Stimulated activated CD4-positive, alpha-beta T cell treated with anti-CD3 and anti-CD28 coated beads, Interleukin-2, amount 100 ng/mL, for 24 hours (primary cell): ENCODE measurements around the gene KRT75.

ENCODE experiments used
- DNase-seq, 2 donors: peaks; one replicate each; pipeline ENCODE4 v3.0.0-alpha.2; 2020

The KRT75 gene

DNA sequence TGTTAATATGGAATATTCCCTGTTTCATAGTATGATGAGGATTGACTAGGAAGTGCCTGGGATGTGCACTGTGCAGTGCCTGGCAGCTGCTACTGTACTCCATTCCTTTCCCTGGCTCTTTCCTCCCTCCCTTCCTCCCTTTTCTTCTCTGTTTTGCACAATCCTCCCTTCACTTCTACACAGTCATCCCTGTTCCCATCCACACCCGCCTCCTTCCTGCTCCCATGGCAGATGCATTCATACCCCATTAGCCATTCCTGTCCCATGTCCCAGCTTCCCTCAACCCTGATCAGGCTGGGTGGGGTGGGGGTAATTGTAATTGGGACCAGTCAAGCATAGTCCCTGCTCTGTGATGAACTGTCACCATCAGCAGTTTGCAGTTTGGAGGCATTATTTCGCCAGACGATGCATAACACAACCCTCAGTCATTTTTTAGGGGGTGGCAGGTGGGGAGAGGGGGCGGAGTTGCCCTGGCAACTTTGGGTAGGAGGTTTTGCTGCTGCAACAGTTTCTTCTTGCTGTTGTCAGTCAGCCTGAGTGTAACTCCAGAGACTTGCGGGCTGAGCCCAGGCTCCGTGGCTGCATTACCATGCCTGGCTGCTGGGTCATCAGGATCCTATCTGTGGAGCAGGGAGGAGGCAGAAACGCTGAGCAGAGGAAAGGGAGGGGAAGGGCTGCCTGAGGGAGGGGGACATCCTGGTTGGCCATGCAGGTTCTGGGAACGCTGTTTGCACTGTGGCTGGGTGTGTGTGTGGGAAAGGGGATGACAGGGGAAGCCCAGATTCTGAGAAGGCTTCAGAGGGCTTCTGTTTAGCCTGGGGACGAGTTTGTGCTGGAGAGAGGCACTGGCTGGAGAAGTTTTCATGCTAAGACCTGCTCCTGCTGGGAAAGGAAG is 44.6 kb downstream of the KRT75 start:
- DNase-seq: no peak

- no peak for DNase-seq
Observed at GRCh38 chr12:52387859-52388258, 46.3 kb downstream of the KRT75 start.

GRCh38 chr12:52385226-52385702 is 48.9 kb downstream of the KRT75 start, which contains the start of gene KRT84:
KRT84 (minus strand) TSS chr12:52385652; CDS start chr12:52385585, 67 bp downstream.
- no peak for DNase-seq

GRCh38 chr12:52383331-52383730 is 50.8 kb downstream of the KRT75 start:
- no peak for DNase-seq

- no peak for DNase-seq
Observed at GRCh38 chr12:52382854-52383253, 51.3 kb downstream of the KRT75 start.

GRCh38 chr12:52381206-52381605 is 53.0 kb downstream of the KRT75 start:
- no peak for DNase-seq

DNA sequence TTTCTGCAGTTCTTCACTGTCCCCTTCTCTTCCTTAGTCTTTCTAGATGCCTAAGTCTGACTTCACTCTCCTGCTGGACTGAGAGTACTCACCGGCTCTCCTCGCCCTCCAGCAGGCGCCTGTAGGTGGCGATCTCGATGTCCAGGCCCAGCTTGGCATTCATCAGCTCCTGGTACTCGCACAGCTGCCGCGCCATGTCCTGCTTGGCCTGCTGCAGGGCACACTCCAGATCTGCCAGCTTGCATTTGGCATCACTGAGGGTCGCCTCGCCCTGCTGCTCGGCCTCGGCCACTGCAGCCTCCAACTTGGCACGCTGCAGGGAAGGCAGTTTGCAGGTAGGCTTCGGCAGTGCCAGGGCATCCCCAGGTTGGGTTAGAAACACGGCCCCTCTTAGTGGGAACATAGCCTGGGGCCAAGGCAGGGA is 53.9 kb downstream of the KRT75 start:
- peak in 1 of 2 donors; percentile 27 for DNase-seq

DNA sequence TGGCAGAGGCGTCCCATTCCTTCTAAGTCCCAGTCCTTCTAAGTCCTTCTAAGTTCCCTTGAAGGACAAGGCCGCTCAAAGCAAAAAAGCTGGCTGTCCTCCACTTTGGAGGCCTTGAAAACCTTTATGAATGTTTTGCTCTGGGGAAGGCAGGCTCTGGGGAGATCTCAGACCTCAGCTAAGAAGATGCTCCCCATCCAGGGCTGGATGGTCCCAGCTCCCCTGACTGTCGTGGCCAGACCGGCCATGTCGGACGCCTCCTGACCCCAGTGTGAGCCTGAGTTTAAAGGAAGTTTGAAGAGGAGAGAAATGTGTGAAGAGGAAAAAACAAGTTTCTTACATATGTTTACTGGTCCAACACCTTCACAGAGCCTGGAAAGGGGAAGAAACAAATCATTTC is 54.6 kb downstream of the KRT75 start:
- no peak for DNase-seq

DNA sequence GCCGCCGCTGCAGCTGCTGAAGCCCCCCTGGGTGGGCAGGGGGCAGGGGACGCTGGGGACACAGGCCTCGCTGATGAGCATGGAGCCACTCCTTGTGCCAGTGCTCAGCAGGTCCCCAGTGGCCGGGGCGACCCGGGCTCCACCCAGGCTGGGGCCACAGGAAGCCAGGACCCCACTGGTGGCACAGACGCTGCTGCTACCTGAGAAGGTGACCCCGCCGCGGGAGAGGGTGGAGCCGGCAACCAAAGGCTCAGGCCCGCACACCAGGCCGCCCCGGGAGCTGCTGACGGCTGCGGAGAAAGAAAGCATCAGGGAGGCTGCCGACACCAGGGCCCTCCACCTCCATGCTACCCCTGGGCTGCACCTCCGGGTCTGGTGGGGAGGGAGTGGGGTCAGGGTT is 56.1 kb downstream of the KRT75 start:
- no peak for DNase-seq

- DNase-seq: no peak
Observed at GRCh38 chr12:52377266-52377665, 56.9 kb downstream of the KRT75 start.
